HG02884 (cell line): Measurements from ENCODE around the gene RAD51B.

Experiments
- ATAC-seq: cut with Tn5 transposase; IDR thresholded peaks from one replicate; pipeline ENCODE4 v1.9.1; 2021; ENCODE audit warnings: mild to moderate bottlenecking, moderate library complexity; ENCODE audit not compliant: unreplicated experiment

Gene RAD51B

GRCh38 chr14:68312884-68313610 lies 493.5 kb downstream of the RAD51B start:
- ATAC-seq, result peak; percentile 87

DNA sequence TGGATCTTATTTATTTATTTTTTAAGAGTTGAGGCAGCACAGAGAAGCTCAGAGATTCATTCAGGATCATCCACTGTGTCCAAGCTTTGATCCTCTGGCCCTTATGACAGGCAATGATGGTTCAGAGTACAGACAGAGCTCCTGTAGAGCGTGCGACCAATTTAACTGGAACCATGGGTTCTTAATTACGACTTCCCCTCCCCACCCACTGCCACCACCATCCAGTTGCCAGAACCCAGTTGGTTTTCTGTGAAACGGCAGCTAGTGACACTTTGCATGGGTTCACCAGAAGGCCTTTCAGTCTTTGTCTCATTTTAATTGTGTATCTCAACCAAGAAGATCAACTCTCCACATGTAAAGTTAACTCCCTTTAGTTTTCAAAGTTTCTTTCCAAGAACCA lies 495.1 kb downstream of the RAD51B start:
- no peak for ATAC-seq

- no peak for ATAC-seq
These were observed 495.5 kb downstream of the RAD51B start for GRCh38 chr14:68315081-68315480.

DNA sequence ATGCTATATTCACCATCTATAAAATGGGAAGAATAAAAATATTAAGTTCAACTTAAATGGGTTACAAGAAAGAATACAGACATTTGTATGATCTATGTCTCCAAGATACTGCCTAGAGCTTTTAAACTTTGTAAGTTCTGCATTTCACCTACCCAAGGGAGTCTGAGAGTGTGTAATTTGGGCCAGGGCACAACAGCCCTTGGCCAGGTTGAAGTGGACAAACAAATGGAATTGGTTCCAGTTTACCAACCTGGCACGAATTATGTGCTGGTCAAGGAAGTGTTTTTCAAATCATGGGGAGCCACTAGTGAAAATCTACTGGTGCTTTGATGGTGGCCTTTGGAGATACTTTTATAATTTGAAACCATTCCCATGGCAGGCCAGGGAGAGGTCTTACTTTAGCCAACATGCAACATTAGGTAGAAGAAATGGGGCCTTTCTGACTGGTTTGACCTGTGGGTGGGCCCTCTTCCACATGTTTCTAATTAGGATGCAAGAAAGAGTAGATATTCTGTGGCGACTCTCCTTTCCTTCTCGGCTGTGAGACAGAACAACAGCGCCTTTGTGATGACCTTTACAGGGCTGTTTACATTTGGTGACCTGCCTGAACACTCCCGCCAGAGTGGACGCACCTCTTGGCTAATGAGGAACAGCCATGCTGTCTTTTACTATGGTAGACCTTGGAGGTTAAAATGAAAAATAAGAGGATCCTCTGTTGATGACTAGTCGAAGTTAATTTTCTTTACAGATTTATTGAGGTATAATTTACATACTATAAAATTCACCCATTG lies 496.7 kb downstream of the RAD51B start:
- ATAC-seq, result no peak

DNA sequence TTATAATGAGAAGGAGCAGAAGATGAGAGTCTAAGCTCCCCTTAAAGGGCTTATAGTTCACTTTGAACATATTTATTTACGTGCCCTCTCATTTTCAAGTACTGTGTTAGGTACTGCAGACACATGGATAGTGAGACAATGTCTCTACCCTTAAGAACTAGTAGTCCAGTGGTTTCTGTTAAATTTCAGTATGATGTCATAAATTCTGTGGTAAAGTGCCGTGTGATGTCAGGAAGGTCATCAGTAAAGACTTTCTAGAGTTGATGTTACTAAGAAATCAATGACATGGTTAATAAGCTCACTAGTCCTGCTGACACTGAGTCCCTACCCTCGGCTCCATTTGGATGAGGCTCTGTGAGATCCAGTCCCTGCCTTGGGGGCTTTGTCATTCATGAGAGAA lies 497.7 kb downstream of the RAD51B start:
- no peak for ATAC-seq

DNA sequence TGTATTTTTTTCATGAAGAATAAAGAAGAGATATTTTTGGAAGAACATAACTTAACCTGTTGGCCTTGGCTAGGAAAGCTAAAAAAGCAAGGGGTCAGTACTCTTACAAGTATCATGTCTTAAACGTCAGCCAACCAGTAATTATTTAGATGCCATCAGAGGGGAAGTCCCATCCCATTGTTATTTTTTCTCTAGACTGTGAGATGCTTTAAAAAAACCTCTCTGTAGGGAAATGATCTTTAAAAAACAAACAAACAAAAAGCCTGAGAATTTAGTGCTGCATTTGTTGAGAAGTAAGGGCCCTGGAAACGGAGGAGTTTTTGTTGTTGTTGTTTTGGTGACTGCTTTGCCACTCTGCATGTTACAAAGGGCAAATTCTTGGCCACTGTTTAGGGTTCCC lies 499.2 kb downstream of the RAD51B start:
- no peak for ATAC-seq

DNA sequence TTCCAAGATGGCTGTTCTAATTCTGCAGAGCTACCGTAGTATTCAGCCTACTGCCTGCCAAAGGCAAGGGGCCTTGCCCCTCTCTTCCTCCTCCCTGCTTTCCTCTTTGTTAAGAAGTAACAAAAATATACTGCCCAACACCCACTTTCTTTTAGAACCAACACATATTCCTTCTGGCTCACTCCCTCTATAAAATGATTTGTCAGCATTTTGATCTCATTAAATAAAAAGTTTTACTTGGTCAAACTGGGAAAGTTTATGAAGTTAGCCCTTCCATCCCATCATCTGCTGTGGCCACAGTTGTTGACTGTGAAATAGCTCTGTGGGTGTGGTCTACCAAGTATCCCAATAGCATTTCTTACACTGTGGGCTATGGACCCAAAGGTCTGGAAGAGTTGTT lies 500.9 kb downstream of the RAD51B start:
- ATAC-seq, result no peak

GRCh38 chr14:68322940-68323620 lies 503.5 kb downstream of the RAD51B start:
- no peak for ATAC-seq

DNA sequence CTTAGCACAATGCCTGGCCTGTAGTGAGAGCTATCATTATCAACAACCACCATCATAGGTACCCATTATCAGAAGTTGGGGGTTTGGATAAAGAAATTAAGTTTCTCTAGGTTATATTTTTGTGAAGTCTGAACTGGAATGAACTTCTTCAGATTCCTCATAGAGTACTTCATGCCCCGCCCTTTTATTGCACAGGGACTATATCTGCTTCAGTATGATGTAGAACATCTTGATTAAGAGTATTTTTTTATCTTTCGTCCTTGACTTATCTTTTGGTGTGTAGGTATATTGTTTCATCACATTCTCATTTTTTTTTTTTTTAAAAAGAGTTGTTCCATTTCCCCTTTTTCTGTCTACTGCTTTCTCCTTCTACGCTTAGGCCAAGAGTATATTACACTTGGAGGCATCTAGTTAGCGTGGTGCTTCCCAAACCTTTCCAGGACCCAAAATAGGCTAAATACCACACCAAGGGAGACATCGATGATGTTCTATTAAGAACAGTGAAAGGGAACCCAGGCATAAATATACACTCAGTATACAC lies 505.8 kb downstream of the RAD51B start:
- ATAC-seq, result no peak

GRCh38 chr14:68327231-68327630 lies 507.7 kb downstream of the RAD51B start:
- ATAC-seq, result no peak

- ATAC-seq, result peak; percentile 67
These were observed 508.9 kb downstream of the RAD51B start for GRCh38 chr14:68328509-68328908.

- ATAC-seq, result no peak
These were observed 511.8 kb downstream of the RAD51B start for GRCh38 chr14:68331426-68331825.

DNA sequence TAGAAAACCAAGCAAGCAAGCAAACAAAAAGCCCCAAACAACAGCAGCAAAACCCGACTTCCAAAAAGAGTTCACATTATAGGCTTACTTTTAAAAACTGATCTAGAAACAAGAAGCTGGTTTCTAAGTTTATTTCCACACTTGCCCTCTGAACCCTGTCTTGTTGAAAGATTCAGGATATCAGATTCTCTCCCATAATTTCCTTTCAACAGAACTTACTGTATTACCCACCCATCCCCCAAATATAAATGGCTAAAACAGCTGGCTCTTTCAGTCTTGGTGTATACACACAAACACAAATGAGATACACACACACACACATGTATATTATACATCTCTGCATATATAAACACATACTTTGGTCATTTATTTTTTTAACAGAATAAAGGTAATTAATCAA lies 512.4 kb downstream of the RAD51B start:
- ATAC-seq, result no peak

DNA sequence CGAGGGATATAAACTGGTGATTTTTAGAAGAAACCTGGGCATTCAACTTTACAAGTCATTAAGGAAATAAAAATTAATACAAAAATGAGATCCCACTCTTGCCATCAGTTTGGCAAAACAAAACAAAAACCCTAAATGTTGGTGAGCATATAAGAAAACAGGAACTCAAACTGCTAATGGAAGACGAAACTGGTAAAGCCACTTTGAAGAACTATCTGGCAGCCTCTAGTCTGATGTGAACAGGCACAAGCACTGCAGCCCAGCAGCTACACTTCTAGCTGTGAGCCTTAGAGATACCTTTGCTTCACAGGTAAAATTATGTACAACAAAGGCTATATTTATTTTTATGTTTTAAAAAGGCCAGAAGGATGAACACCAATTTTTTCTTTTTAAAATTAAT lies 513.7 kb downstream of the RAD51B start:
- no peak for ATAC-seq

DNA sequence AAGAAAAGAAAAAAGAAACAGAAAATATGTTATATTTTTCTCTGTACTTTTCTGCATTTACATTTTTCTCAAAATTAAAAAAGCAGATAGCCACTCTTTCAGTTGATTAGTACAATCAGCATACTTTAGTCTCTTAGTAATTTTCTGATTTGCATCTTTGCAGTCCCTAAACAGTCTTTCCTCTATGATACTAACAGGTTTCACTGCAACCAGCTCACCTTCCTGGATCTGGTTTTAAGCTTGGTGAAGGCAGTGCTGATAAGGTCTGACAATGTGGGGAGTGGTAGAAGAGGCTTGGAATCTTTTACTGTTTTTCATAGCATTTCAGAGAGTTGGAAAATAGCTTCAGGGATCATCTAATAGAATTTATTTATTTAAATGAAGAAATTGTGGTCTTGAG lies 515.7 kb downstream of the RAD51B start:
- ATAC-seq, result no peak

- ATAC-seq, result no peak
These were observed 516.6 kb downstream of the RAD51B start for GRCh38 chr14:68336165-68336564.

DNA sequence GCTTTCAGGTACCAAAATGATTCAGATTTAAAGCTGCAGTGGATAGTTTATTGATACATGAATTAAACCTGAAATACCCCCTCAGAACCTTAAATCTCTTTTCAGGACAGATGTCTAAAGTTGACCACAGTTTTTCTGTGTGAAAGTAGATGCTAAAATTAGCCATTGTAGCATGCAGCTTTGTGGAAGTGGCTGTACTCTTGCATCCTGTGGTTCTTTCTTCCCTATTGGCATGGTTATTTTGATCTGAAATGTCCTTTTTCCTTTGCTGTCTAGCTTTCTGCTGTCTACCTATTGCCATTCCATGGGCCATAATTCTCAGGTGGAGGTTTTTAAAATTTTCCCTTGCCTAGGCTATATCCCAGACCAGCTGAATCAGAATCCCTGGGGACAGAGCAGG lies 517.7 kb downstream of the RAD51B start:
- ATAC-seq, result no peak

DNA sequence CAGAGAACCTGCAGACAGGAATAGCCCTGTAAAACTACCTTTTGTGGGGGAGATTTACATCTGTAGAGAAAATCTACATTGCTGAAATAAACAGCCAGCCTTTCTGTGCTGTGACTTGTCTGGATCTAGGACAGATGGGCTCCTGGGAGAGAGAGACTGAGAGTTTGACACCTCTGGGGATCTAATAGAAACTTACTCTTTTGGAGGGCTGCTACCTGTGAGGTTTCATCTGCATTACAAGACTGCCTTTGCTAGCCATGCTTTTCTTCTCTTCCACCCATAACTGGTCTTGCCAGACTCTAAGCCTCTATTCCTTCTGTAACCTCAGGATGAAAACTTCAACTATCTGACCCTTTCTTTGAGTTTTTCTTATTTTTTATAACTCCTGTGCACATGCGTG lies 520.7 kb downstream of the RAD51B start:
- no peak for ATAC-seq

GRCh38 chr14:68341411-68342212 lies 522.0 kb downstream of the RAD51B start:
- ATAC-seq, result no peak

DNA sequence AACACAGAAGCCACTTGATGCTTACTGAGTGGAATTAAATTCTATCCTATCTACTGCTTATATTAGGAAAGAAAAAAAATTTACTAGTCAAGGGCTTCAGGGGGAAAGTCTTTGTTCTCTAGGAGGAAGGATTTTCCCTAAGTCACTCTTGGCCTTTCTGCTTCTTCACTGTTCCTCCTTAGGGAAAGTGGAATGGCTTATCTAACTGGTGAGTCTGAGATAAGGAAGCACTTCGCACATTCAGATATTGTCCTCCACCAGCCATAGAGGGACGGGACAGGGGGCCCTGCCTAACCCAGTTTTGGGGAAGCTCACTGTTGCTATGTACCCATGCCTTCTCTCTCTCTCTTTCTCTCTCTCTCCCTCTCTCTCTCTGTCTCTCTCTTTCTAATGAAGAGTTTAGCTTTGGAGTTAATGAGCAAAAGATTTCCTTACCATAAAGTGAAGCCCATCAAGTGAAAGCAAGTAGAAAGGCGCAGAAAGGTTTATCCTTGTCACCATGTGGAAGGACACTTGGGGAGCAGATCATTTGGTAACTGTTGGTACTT lies 522.7 kb downstream of the RAD51B start:
- no peak for ATAC-seq
